Panc1 (cell line): ENCODE measurements around the gene CATSPERD. TPM values are rescaled to one million over a fixed set of nuclear protein-coding genes. Genes with fewer than 3 reads are reported as not detected.

Experiments used
- ATAC-seq: fragments of 200-7000 bp; cut with Tn5 transposase; 2 replicates; pipeline ENCODE4 v1.9.1; 2020; ENCODE audit warnings: mild to moderate bottlenecking, moderate library complexity
- BruUV-seq: library from RNA; stranded (reverse); fragments of 400-500 nt; replicated peaks from 2 replicates; lab custom pipeline; 2021; lab: Mats Ljungman, UMichigan
- CTCF ChIA-PET: fragments of 300-600 bp; sonication (Branson Sonifier 250); formaldehyde crosslinking; loops from one replicate; lab custom pipeline; 2022; ENCODE audit warnings: antibody characterized with exemption; lab: Charles Lee
- POLR2A ChIA-PET: fragments of 300-600 bp; sonication (Branson Sonifier 250); formaldehyde crosslinking; loops from one replicate; lab custom pipeline; 2022; ENCODE audit warnings: antibody characterized with exemption; lab: Charles Lee
- DNase-seq: peaks from one replicate; pipeline ENCODE4 v3.0.0-alpha.2; 2010; ENCODE audit warnings: low read depth, low spot score
- H3K27ac ChIP-seq: 2 replicates; pipeline ENCODE4 v1.5.1; 2011; ENCODE audit warnings: mild to moderate bottlenecking, low read length, inconsistent platforms
- H3K27me3 ChIP-seq: fragments of 200-500 bp; sonication (Bioruptor generic); 2 replicates; pipeline ENCODE4 v1.6.0; 2014; ENCODE audit warnings: low read length, inconsistent platforms; ENCODE audit not compliant: control insufficient read depth, insufficient read depth
- H3K36me3 ChIP-seq: fragments of 200-500 bp; sonication (Bioruptor generic); 2 replicates; pipeline ENCODE4 v1.5.1; 2014; ENCODE audit warnings: inconsistent platforms, mild to moderate bottlenecking, low read length, moderate library complexity; ENCODE audit not compliant: control insufficient read depth, insufficient read depth
- H3K4me1 ChIP-seq: 2 replicates; pipeline ENCODE4 v1.5.1; 2011; ENCODE audit warnings: inconsistent platforms, mild to moderate bottlenecking, low read length, moderate library complexity; ENCODE audit not compliant: control insufficient read depth, insufficient read depth
- H3K4me3 ChIP-seq, 2 experiments: 2 replicates each; pipeline ENCODE4 v1.5.1; 2011 to 2012; ENCODE audit warnings: low read depth in 2 of 2, low read length in 2 of 2, mild to moderate bottlenecking in 2 of 2, inconsistent platforms in 1 of 2, moderate library complexity in 1 of 2
- H3K9me3 ChIP-seq: fragments of 200-500 bp; sonication (Bioruptor generic); 2 replicates; pipeline ENCODE4 v1.5.1; 2014; ENCODE audit warnings: low read depth, mild to moderate bottlenecking, inconsistent platforms, low read length, moderate library complexity; ENCODE audit not compliant: control insufficient read depth, insufficient read depth
- CTCF ChIP-seq: fragments of 450-650 bp; IDR thresholded peaks from 2 replicates; pipeline ENCODE4 v1.5.1; 2017; ENCODE audit warnings: mild to moderate bottlenecking
- POLR2AphosphoS5 ChIP-seq: IDR thresholded peaks from 2 replicates; pipeline ENCODE4 v1.6.1; 2012; ENCODE audit warnings: mild to moderate bottlenecking, low read depth, low read length, moderate library complexity
- REST ChIP-seq, 2 experiments: IDR thresholded peaks; 2 replicates each; pipeline ENCODE4 v1.6.1; 2011 to 2012; ENCODE audit warnings: low read depth in 2 of 2, control low read depth in 1 of 2, low read length in 1 of 2, mild to moderate bottlenecking in 1 of 2, moderate library complexity in 1 of 2; ENCODE audit not compliant: insufficient read depth in 1 of 2
- SIN3A ChIP-seq: IDR thresholded peaks from 2 replicates; pipeline ENCODE4 v1.6.1; 2012; ENCODE audit warnings: low read depth, mild to moderate bottlenecking, low read length, moderate library complexity, borderline replicate concordance; ENCODE audit not compliant: insufficient read depth
- TCF7L2 ChIP-seq: IDR thresholded peaks from 2 replicates; pipeline ENCODE4 v1.6.1; 2011; ENCODE audit warnings: mild to moderate bottlenecking, low read depth, low read length, inconsistent platforms
- in situ Hi-C: cut with HindIII; loops from 2 replicates; pipeline ENCODE4 v1.10.0; 2016; ENCODE audit warnings: low sequenced_read_pairs, low pct_unique_long_range_greater_than_20kb
- intact Hi-C: fragments of 100-400 bp; cut with micrococcal nuclease; formaldehyde crosslinking; loops from one replicate; pipeline ENCODE4 v1.10.0; 2022; ENCODE audit not compliant: unreplicated experiment
- total RNA-seq: library from RNA; stranded (reverse); gene quantifications from one replicate; pipeline ENCODE4 v1.2.1, GENCODE V29; 2021; ENCODE audit not compliant: unreplicated experiment

The CATSPERD gene
- total RNA-seq, 1 experiment from 2014 or later = 0.08 TPM

GRCh38 chr19:5676772-5677105 is 43.7 kb upstream of the CATSPERD start:
- no peak overlapping the region for H3K27ac ChIP-seq
- H3K4me1 ChIP-seq = no peaks in the 10 kb centered on the region
- H3K27me3 ChIP-seq = no peaks in the 10 kb centered on the region
- ChIA-PET POLR2A (no interaction called here), CTCF (no interaction called here)
- intact Hi-C loops = no loop called here
- TF ChIP-seq REST (IDR thresholded peaks at IDR 0.05; ENCODE audit: insufficient read depth in 1 of 2, low read depth in 2 of 2, low read length in 1 of 2) (no peak), TCF7L2 (no peak), SIN3A (no peak), CTCF (no peak), POLR2AphosphoS5 (no peak)
- H3K9me3 ChIP-seq = no peaks in the 10 kb centered on the region
- no peak for DNase-seq
- no peak for ATAC-seq
- peaks cover 5% of the 10 kb centered on the region; the same call in 1 of the 2 replicates for H3K36me3 ChIP-seq
- no peak overlapping the region for H3K4me3 ChIP-seq
- no TSS peak for BruUV-seq
- in situ Hi-C loops = no loop called here

- DNase-seq (no peak), ATAC-seq (no peak)
- H3K4me3 ChIP-seq = no peak overlapping the region
- H3K27me3 ChIP-seq = no peaks in the 10 kb centered on the region
- no peaks in the 10 kb centered on the region for H3K4me1 ChIP-seq
- H3K27ac ChIP-seq = no peak overlapping the region
- TF ChIP-seq POLR2AphosphoS5 = no peak
- TF ChIP-seq CTCF = no peak
- no peak for TF ChIP-seq TCF7L2
- no peak for TF ChIP-seq REST (IDR thresholded peaks at IDR 0.05; ENCODE audit: insufficient read depth in 1 of 2, low read depth in 2 of 2, low read length in 1 of 2)
- no peak for TF ChIP-seq SIN3A
- H3K9me3 ChIP-seq = no peaks in the 10 kb centered on the region
- H3K36me3 ChIP-seq = peaks cover 5% of the 10 kb centered on the region; the same call in 1 of the 2 replicates
- POLR2A ChIA-PET = no interaction called here
- no TSS peak for BruUV-seq
- intact Hi-C loops (no loop called here), in situ Hi-C loops (no loop called here)
- CTCF ChIA-PET = no interaction called here
Observed at GRCh38 chr19:5677136-5677535, 43.3 kb upstream of the CATSPERD start.
